GM12801 (cell line): ENCODE results near the gene HSD17B8.

Experiments used
- TF ChIP-seq, protein P1 (sequence below): IDR thresholded peaks from one replicate; pipeline ENCODE4 v1.5.1; 2011; ENCODE audit warnings: control low read depth; ENCODE audit not compliant: insufficient read length; ENCODE audit errors: extremely low read depth

HSD17B8 gene

DNA sequence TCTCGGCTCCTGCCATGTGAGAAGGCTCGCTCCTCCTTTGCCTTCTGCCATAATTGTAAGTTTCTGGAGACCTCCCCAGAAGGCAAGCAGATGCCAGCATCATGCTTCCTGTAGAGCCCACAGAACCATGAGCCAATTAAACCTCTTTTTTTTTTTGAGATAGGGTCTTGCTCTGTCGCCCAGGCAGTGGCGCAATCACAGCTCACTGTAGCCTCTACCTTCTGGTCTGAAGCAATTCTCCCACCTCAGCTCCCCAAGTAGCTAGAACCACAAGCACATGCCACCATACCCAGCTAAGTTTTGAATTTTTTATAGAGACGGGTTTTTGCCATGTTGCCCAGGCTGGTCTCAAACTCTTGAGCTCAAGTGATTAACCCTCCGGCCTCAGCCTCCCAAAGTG lies 32.4 kb downstream of the HSD17B8 start:
- TF ChIP-seq, protein P1, sequence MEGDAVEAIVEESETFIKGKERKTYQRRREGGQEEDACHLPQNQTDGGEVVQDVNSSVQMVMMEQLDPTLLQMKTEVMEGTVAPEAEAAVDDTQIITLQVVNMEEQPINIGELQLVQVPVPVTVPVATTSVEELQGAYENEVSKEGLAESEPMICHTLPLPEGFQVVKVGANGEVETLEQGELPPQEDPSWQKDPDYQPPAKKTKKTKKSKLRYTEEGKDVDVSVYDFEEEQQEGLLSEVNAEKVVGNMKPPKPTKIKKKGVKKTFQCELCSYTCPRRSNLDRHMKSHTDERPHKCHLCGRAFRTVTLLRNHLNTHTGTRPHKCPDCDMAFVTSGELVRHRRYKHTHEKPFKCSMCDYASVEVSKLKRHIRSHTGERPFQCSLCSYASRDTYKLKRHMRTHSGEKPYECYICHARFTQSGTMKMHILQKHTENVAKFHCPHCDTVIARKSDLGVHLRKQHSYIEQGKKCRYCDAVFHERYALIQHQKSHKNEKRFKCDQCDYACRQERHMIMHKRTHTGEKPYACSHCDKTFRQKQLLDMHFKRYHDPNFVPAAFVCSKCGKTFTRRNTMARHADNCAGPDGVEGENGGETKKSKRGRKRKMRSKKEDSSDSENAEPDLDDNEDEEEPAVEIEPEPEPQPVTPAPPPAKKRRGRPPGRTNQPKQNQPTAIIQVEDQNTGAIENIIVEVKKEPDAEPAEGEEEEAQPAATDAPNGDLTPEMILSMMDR = no peak

DNA sequence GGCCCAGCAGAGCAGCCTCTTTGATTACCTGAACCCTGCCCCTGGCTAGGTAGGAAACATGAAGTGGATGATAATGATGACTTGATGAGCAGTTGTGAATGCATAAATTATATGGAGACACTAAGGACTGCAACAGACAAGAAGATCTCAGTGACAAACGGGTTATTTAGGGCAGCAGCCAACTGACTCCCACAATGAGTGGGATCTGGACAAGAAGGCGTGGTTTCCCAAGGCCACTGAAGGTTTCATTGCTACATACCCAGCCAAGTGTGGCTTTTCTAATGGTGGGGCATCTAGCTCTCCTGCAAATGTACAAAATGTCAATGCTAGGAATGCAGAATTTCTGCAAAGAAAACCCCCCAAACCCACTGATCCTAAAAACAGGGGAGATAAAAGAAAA lies 33.3 kb downstream of the HSD17B8 start:
- TF ChIP-seq, protein P1 = no peak

DNA sequence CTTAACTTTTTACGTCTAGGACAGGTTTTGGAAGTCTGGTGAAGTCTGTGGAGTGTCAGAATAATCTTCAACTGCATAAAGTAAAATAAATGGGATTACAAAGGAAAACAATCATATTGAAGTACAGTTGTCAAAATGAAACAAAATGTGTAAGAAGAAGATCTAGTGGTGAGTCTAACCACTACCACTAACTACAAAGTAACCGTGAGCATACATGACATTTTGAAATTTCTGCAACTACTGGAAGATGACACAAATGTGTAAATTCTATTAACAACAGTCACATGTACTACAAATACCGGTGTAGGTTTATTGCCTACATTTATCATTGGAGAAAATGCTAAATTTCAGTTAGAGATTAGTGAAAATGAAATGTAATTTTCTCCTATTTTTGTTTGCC lies 37.5 kb downstream of the HSD17B8 start:
- TF ChIP-seq, protein P1 = no peak

DNA sequence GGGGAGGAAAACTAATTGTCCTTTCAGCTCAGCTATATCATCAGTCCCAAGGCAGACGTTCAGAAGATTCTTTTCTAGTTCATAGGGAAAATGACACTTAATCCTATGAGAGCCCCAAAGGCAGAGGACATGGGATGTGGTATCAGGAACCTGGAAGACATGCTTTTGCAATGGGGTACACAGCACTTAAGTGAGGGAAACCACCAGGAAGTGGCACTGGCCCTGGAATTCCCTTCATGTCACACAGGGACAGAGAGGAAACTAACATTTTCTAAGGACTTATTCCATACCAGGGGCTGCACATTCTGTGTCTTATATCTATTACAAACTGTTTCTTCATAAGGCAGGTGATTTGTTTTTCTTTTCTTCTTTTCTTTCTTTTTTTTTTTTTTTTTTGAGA lies 39.0 kb downstream of the HSD17B8 start:
- TF ChIP-seq, protein P1 = no peak

DNA sequence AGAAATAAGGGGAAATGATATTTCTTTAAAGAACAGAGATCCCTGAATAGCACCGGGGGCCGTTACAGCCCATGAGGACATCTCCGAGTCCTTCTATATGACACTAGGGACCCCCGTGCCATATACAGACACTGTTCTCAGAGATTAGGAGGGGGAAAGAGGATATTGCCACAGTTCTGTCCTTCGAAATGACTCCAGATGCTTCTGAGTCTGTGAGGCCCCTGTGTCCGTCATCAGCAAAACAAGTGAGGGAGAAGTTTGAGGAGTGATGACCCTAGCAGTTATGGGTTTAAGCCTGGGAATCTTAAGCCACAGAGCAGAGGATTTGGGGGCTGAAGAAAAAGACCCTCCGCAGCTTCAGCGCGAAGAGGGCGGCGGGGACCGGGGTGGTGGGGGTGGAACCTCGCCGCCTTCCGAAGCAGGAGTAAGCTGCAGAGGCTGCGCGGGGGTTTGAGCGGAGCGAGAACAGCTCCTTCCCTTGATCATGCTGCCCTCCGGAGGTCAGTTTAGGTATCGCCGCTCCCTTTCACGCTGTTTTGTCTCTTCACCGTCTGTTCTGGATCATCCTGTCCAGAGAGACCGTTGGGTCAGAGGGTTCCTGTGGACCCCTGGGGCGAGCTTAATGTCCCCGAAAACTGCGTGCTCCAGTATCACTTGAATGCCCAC lies 43.7 kb downstream of the HSD17B8 start:
- TF ChIP-seq, protein P1 = no peak

DNA sequence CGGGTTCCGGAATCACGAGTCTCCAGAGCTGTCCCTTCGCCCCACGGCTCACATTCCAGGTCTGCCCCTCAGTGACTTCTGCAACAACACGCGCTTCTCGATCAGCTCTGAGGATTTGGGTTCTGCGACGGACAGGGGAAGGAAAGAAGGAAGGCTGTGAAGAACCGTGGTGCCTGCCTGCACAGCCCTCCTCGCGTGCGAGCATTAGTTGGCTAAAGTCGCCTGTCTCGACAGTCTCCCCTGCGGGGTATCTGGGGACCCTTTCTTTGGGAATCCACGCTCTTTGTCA lies 44.1 kb downstream of the HSD17B8 start:
- TF ChIP-seq, protein P1 = no peak

DNA sequence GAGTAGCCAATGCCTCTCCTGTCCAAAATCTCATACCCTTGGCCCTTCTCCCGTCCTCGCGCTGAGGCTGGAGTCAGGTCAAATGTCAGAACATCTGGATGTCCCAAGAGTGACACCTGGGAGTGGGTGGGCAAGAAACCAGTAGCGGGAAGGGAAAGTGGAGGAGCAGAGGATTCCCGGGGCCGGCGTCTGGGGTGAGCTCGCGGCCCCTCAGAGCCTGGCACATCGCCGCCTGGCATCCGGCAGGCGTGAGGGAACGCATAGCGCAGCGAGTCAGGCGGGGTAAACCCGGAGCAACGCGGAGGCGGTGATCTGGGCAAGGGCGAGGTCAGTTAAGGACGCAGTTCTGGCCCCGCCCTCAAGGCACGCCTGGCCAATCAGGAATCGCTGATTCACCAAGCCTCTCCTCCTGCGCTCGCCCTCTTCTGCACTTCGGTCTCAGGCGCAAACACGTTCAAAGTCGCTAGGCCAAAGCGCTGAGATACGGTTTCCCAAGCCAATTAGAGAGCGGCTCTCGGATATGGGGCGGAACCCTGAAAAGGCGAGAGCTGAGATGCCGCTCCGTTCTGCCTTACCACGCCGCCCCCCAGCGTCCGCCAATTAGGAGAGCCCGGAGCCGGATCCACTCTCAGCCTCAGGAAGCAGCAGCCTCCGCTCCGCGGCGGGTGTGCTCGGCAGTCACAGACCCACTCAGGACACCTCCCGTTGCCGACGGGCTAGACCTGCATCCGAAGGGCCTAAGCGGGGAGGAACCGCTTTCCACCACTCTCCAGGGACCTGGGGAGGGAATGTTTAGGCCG lies 44.7 kb downstream of the HSD17B8 start:
- TF ChIP-seq, protein P1 = no peak
